Breast epithelium (tissue), 4 donors: ENCODE data around the gene PPARA. TPM values are rescaled to one million over a fixed set of nuclear protein-coding genes. Genes with fewer than 3 reads are reported as not detected.

Experiments
- DNase-seq, 2 donors: peaks; one replicate each; pipeline ENCODE4 v3.0.0-alpha.2; 2019; ENCODE audit warnings: low spot score in 2 of 2
- H3K27ac ChIP-seq, 2 donors: fragments of 200-600 bp; sonication (generic) in 1 of 2; one replicate each; pipeline ENCODE4 v1.5.1; 2016 to 2019; ENCODE audit warnings: mild to moderate bottlenecking in 1 of 2
- H3K27me3 ChIP-seq, 2 donors: fragments of 200-600 bp; sonication (generic) in 1 of 2; one replicate each; pipeline versions ENCODE4 v1.5.1 to v1.6.0; 2017 to 2019; ENCODE audit warnings: control low read depth in 1 of 2, mild to moderate bottlenecking in 1 of 2
- H3K36me3 ChIP-seq: fragments of 200-600 bp; one replicate; pipeline ENCODE4 v1.5.1; 2019
- H3K4me1 ChIP-seq, 2 donors: fragments of 200-600 bp; sonication (generic); one replicate each; pipeline ENCODE4 v1.5.1; 2016 to 2019; ENCODE audit warnings: control low read depth in 1 of 2
- H3K4me3 ChIP-seq, 3 donors: fragments of 200-600 bp; sonication (generic); 1 replicate in 2 of 3; 2 replicates in 1 of 3; pipeline ENCODE4 v1.5.1; 2016 to 2019; ENCODE audit warnings: mild to moderate bottlenecking in 3 of 3, moderate library complexity in 2 of 3
- H3K9me3 ChIP-seq, 2 donors: fragments of 200-600 bp; sonication (generic) in 1 of 2; one replicate each; pipeline ENCODE4 v1.5.1; 2016 to 2019; ENCODE audit warnings: control low read depth in 1 of 2
- POLR2A ChIP-seq: fragments of 450-650 bp; IDR thresholded peaks from one replicate; pipeline ENCODE4 v1.6.1; 2016; ENCODE audit warnings: antibody characterized with exemption, mild to moderate bottlenecking, moderate library complexity
- POLR2AphosphoS5 ChIP-seq, 3 donors: sonication (generic); formaldehyde crosslinking; IDR thresholded peaks; one replicate each; pipeline ENCODE4 v1.6.1; 2017; ENCODE audit warnings: antibody characterized with exemption in 3 of 3
- intact Hi-C: fragments of 100-400 bp; cut with DNase I; formaldehyde crosslinking; loops from one replicate; pipeline ENCODE4 v1.15.1; 2023; ENCODE audit warnings: low total_unique reads
- total RNA-seq, 3 donors: library from RNA; depleted of rRNA; stranded (reverse); fragments of >200 nt; gene quantifications; one replicate each; pipeline ENCODE4 v1.1.0, GENCODE V29; 2016
- TF ChIP-seq, protein P1 (sequence below), 3 donors: fragments of 450-650 bp; IDR thresholded peaks; one replicate each; pipeline ENCODE4 v1.5.1; 2016 to 2017; ENCODE audit warnings: antibody characterized with exemption in 3 of 3, mild to moderate bottlenecking in 3 of 3, moderate library complexity in 3 of 3

The PPARA gene
- total RNA-seq, 3 donors from 2014 or later: 15.2 to 31.0 (median 22.3) TPM

DNA sequence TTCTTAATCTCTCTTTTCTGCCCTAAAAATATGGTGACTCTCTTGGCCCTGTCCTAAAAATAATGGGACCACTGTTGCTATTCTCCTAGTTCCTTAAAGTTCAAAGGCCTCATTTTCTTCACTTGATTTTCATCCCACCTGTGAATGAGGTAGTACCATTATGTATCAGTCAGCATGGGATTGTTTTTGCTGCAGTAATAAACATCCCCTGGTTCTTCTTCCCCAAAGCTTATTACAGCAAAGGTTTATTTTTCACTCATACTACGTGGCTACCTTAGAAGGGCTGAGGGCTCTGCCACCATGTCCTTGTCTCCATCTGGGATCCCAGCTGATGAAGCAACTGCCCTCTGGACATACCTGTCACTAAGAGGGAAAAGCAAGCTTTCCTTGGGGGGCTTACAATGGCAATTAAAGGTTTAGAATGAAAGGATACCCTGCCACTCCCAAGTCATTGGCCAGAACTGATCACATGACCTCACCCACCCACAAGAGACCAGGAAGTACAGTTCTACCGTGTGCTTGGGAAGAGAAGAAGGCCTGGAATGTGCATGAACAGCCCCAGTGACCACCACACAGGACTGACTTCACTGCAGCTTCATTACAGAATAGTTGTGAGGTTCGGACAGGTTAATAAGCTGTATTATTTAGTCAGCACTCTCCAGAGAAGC, 125.3 kb downstream of the PPARA start:
- no peaks in the 10 kb centered on the region for H3K9me3 ChIP-seq
- TF ChIP-seq POLR2A: no peak
- TF ChIP-seq POLR2AphosphoS5 (IDR thresholded peaks at IDR 0.05): no peak
- TF ChIP-seq, protein P1, sequence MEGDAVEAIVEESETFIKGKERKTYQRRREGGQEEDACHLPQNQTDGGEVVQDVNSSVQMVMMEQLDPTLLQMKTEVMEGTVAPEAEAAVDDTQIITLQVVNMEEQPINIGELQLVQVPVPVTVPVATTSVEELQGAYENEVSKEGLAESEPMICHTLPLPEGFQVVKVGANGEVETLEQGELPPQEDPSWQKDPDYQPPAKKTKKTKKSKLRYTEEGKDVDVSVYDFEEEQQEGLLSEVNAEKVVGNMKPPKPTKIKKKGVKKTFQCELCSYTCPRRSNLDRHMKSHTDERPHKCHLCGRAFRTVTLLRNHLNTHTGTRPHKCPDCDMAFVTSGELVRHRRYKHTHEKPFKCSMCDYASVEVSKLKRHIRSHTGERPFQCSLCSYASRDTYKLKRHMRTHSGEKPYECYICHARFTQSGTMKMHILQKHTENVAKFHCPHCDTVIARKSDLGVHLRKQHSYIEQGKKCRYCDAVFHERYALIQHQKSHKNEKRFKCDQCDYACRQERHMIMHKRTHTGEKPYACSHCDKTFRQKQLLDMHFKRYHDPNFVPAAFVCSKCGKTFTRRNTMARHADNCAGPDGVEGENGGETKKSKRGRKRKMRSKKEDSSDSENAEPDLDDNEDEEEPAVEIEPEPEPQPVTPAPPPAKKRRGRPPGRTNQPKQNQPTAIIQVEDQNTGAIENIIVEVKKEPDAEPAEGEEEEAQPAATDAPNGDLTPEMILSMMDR (IDR thresholded peaks at IDR 0.05): no peak
- no peak overlapping the region for H3K27ac ChIP-seq
- peaks cover 10% of the 10 kb centered on the region for H3K36me3 ChIP-seq
- intact Hi-C loops: no loop called here
- no peak overlapping the region for H3K4me3 ChIP-seq
- H3K27me3 ChIP-seq: no peaks in the 10 kb centered on the region
- no peaks in the 10 kb centered on the region for H3K4me1 ChIP-seq
- DNase-seq: no peak

- Histone ChIP-seq H3K4me1 (no peaks in the 10 kb centered on the region), H3K36me3 (peaks cover 10% of the 10 kb centered on the region), H3K27ac (no peak overlapping the region), H3K4me3 (no peak overlapping the region), H3K27me3 (no peaks in the 10 kb centered on the region), H3K9me3 (no peaks in the 10 kb centered on the region)
- TF ChIP-seq POLR2AphosphoS5 (IDR thresholded peaks at IDR 0.05) (no peak), POLR2A (no peak)
- TF ChIP-seq, protein P1 (IDR thresholded peaks at IDR 0.05): no peak
- intact Hi-C loops: no loop called here
- no peak for DNase-seq
Observed at GRCh38 chr22:46276563-46276962, 126.2 kb downstream of the PPARA start.

DNA sequence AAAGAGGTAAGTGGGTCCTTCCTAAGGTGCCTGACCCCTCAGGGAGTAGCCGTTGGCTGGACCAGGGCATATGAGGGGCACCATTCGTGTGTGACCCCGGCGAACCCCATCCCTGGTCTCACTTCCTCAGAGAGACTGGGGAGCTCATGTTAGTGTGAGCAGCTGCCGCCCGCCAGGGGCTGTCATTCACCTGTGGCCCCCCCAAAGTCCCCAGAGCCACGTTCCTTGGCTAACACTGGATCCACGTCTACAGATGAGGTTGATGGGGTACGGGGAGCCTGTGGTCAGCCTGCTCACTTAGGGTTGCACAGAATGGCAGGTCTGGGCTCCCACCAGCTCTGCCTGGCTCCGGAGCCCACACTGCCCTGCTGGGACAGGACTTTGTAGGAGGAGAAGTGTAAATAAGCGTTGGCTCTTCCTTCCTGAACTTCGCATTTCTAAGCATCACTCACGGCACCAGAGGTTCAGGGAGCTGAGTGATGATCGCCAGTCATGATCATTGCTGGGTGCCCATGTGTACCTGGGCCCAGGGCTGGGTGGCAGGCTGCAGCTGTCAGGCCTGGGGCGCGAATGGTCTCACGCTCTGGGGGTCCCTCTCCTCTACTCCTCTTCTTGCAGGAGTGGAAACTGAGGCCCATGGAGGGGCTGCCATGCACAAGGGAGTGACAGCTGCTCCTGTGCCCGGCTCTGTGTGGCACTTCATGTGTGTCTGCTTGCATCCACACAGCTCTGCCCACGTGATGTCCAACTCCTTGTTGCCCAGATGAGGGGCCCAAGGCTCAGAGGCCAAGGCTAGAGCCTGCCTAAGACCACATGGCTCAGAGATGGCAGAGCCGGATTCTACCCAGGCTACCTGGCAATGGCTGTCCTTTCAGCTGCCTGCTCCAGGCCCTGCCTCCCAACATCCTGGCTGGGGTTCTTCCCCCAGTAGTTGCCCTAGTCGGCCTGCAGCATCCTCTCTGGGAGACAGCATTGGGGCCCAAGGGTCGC, 128.6 kb downstream of the PPARA start:
- TF ChIP-seq POLR2AphosphoS5 (IDR thresholded peaks at IDR 0.05) (no peak), POLR2A (no peak)
- TF ChIP-seq, protein P1 (IDR thresholded peaks at IDR 0.05): no peak
- H3K27ac ChIP-seq: no peak overlapping the region
- no peak overlapping the region for H3K4me3 ChIP-seq
- no peaks in the 10 kb centered on the region for H3K27me3 ChIP-seq
- H3K9me3 ChIP-seq: no peaks in the 10 kb centered on the region
- no peak for DNase-seq
- intact Hi-C loops: no loop called here
- peaks cover 10% of the 10 kb centered on the region for H3K36me3 ChIP-seq
- H3K4me1 ChIP-seq: no peaks in the 10 kb centered on the region

GRCh38 chr22:46280063-46280817, 129.9 kb downstream of the PPARA start:
- Histone ChIP-seq H3K36me3 (peaks cover 10% of the 10 kb centered on the region), H3K4me3 (no peak overlapping the region), H3K27me3 (no peaks in the 10 kb centered on the region), H3K4me1 (no peaks in the 10 kb centered on the region), H3K27ac (no peak overlapping the region), H3K9me3 (no peaks in the 10 kb centered on the region)
- DNase-seq: no peak
- intact Hi-C loops: no loop called here
- TF ChIP-seq, protein P1 (IDR thresholded peaks at IDR 0.05): no peak
- TF ChIP-seq POLR2AphosphoS5 (IDR thresholded peaks at IDR 0.05) (no peak), POLR2A (no peak)
